ENCODE measurements around the gene PLEKHS1. TPM values are rescaled to one million over a fixed set of nuclear protein-coding genes. Genes with fewer than 3 reads are reported as not detected.
"Not testable (repeated sequence)": the region's sequence is repeated elsewhere in the genome, so short reads cannot be mapped to it uniquely, and the experiment has no call there.

PLEKHS1 gene
- total and polyA plus RNA-seq, 7 donors, result 0.04 to 0.10 TPM; not detected in 5

DNA sequence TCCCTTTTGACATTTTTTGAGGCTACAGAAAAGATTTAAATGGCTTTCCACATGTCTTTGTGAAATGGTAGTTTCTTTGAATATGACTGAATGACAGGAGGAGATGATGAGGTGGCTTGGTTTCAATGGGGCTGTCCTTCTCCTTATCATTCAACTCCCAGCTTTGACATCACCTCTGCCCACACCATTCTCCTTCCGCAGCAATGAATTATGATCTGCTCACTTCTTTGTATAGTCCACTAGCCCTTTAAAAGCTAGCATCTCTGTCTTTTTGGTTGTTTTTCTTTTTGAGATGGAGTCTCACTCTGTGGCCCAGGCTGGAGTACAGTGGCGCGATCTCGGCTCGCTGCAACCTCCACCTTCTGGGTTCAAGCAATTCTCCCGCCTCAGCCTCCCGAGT lies 70.7 kb downstream of the PLEKHS1 start:
- Histone ChIP-seq H3K27ac (no peak overlapping the region), H3K27me3 (ENCODE audit: insufficient read depth in 3 of 3, low read length in 2 of 3) (no peaks in the 10 kb centered on the region), H3K4me3 (no peak overlapping the region), H3K36me3 (ENCODE audit: insufficient read depth in 1 of 2, low read depth in 1 of 2) (no peaks in the 10 kb centered on the region), H3K9me3 (no peaks in the 10 kb centered on the region), H3K4me1 (no peaks in the 10 kb centered on the region)
- 98 to 99% (median 98%) methylated on average over 7 of the region's 7 CpGs for WGBS, 3 donors
- ATAC-seq, result no peak
- TF ChIP-seq, protein P1, sequence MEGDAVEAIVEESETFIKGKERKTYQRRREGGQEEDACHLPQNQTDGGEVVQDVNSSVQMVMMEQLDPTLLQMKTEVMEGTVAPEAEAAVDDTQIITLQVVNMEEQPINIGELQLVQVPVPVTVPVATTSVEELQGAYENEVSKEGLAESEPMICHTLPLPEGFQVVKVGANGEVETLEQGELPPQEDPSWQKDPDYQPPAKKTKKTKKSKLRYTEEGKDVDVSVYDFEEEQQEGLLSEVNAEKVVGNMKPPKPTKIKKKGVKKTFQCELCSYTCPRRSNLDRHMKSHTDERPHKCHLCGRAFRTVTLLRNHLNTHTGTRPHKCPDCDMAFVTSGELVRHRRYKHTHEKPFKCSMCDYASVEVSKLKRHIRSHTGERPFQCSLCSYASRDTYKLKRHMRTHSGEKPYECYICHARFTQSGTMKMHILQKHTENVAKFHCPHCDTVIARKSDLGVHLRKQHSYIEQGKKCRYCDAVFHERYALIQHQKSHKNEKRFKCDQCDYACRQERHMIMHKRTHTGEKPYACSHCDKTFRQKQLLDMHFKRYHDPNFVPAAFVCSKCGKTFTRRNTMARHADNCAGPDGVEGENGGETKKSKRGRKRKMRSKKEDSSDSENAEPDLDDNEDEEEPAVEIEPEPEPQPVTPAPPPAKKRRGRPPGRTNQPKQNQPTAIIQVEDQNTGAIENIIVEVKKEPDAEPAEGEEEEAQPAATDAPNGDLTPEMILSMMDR (IDR thresholded peaks at IDR 0.05), result no peak
- DNase-seq, result no peak
- intact Hi-C loops (cut with DNase I), result no loop called here

DNA sequence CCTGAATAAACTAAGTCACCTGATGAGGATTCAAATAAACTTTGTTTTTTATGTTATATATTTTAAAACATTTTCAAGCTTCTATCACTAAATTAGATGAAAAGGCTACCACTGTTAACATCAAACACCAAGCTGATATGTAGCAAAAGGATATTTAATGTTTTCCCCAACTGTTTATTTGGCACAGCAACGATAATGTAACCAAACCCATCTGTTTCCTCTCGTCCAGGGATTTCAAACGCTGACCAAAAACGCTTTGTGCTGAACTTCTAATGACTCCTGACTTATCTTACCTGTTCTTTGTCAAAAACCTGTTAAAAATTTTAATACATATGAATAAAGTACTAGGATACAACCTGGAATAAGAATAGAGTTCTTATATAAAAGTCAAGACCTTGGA lies 71.9 kb downstream of the PLEKHS1 start:
- no peak for ATAC-seq
- TF ChIP-seq, protein P1 (IDR thresholded peaks at IDR 0.05), result no peak
- WGBS, 3 donors, result 16 to 28% (median 22%) methylated on average over 4 of the region's 4 CpGs

DNA sequence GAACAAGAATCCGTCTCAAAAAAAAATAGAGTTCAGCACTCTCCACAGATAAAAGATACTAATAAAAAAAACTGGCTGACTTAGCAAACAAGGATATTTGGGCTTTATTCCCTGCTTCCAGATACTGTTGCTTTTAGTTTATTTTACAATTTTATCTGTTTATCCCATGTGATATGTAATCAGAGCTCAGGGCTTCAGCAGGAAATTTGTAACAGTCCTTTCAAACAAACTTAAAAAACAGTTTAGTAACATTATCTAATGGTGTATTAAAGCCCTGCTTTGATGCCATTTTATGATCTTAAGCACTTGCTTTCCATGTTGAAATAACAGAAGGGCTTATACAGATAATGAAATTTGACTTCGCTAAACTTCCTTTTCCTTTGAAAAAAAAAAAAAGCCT lies 74.3 kb downstream of the PLEKHS1 start:
- whole genome bisulfite sequencing, 3 donors, result 64 to 71% (median 70%) methylated on average over 2 of the region's 2 CpGs
- ATAC-seq (no peak), DNase-seq (no peak)
- Histone ChIP-seq H3K36me3 (ENCODE audit: insufficient read depth in 1 of 2, low read depth in 1 of 2) (no peaks in the 10 kb centered on the region), H3K4me1 (no peaks in the 10 kb centered on the region), H3K27ac (no peak overlapping the region), H3K9me3 (no peaks in the 10 kb centered on the region), H3K4me3 (no peak overlapping the region), H3K27me3 (ENCODE audit: insufficient read depth in 3 of 3, low read length in 2 of 3) (no peaks in the 10 kb centered on the region)
- intact Hi-C loops (cut with DNase I), result no loop called here
- TF ChIP-seq, protein P1 (IDR thresholded peaks at IDR 0.05), result no peak

More for the DNA sequence above, 71.9 kb downstream of the PLEKHS1 start:
- Histone ChIP-seq H3K27ac (no peak overlapping the region), H3K9me3 (no peaks in the 10 kb centered on the region), H3K27me3 (ENCODE audit: insufficient read depth in 3 of 3, low read length in 2 of 3) (no peaks in the 10 kb centered on the region), H3K4me1 (no peaks in the 10 kb centered on the region), H3K36me3 (ENCODE audit: insufficient read depth in 1 of 2, low read depth in 1 of 2) (no peaks in the 10 kb centered on the region), H3K4me3 (no peak overlapping the region)
- intact Hi-C loops (cut with DNase I), result no loop called here
- no peak for DNase-seq

DNA sequence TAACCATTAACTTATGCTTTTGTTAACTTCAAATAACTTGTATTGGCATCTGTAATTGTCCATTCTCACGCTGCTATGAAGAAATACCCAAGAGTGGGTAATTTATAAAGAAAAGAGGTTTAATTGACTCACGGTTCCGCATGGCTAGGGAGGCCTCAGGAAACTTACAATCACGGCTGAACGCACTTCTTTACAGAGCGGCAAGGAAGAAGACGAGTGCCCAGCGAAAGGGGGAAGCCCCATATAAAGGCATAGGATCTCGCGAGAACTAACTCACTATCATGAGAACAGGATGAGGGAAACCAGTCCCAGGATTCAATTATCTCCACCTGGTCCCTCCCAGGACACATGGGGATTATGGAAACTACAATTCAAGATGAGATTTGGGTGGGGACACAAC lies 77.1 kb downstream of the PLEKHS1 start:
- intact Hi-C loops (cut with DNase I); H3K9me3 ChIP-seq; H3K4me3 ChIP-seq; H3K36me3 ChIP-seq (ENCODE audit: insufficient read depth in 1 of 2, low read depth in 1 of 2); H3K27me3 ChIP-seq (ENCODE audit: insufficient read depth in 3 of 3, low read length in 2 of 3); H3K4me1 ChIP-seq; DNase-seq; ATAC-seq; H3K27ac ChIP-seq: not testable (repeated sequence)
- 88 to 90% (median 89%) methylated on average over 10 of the region's 10 CpGs for WGBS, 3 donors

Other genes starting within 250 kb of the PLEKHS1 start
- under 1 TPM in 2 of 4 donors, not detected in 2; 0.15 to 0.16 TPM for gene HABP2, start 198.6 kb upstream of the PLEKHS1 start, total RNA-seq
- under 1 TPM; 0.01 to 0.13 (median 0.03) TPM for gene HABP2, start 198.6 kb upstream of the PLEKHS1 start, polyA plus RNA-seq
- 1,000 to 10,000 TPM; 1,429 to 2,239 (median 2,182) TPM for gene NRAP, start 87.6 kb upstream of the PLEKHS1 start, total RNA-seq
- 100 to 1,000 TPM in 2 of 3 donors, 10 to 100 TPM in 1; 41.4 to 503 (median 320) TPM for gene NRAP, start 87.6 kb upstream of the PLEKHS1 start, polyA plus RNA-seq
- 10 to 100 TPM in 3 of 4 donors, 1 to 10 TPM in 1; 8.2 to 12.4 (median 12.0) TPM for gene CASP7, start 71.8 kb upstream of the PLEKHS1 start, total RNA-seq
- 10 to 100 TPM in 1 of 3 donors, 1 to 10 TPM in 2; 4.5 to 24.7 (median 7.4) TPM for gene CASP7, start 71.8 kb upstream of the PLEKHS1 start, polyA plus RNA-seq
- 1 to 10 TPM; 2.3 to 4.1 (median 3.4) TPM for gene DCLRE1A, start 102.4 kb downstream of the PLEKHS1 start, total RNA-seq
- gene DCLRE1A, start 102.4 kb downstream of the PLEKHS1 start, polyA plus RNA-seq, result 1 to 10 TPM; 1.9 to 5.1 (median 2.0) TPM
- 10 to 100 TPM; 24.6 to 30.0 (median 27.5) TPM for gene NHLRC2, start 103.0 kb downstream of the PLEKHS1 start, total RNA-seq
- gene NHLRC2, start 103.0 kb downstream of the PLEKHS1 start, polyA plus RNA-seq, result 1 to 10 TPM; 3.8 to 5.6 (median 4.3) TPM